ENCODE results near the gene ZBTB20.

DNA sequence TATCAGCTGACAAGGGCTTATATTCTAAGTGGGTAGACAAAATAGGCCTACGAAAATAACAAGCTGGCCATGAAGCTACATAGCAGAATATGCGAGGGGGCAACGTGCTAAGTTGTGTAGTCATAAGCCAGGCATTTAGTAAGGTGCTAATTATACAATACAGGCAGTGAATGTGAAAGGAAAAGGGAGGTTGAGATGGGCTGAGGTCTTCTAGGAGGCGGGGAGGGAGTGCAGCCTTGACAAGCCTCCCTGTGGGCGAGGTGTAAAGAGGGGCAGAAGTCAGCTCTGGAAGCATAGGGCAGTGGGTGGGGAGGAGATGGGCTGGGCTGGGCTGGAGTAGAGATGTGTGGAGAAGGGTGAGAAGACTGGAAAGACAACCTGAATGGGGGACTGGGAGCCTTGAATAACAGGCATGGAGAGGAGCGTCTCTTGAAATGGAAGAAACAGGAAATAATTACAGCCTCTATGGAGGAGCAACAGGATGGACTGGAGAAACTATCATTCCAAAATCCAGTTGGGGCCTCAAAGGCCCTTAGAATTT lies 852.1 kb downstream of the ZBTB20 start:
- TF ChIP-seq, protein P1, sequence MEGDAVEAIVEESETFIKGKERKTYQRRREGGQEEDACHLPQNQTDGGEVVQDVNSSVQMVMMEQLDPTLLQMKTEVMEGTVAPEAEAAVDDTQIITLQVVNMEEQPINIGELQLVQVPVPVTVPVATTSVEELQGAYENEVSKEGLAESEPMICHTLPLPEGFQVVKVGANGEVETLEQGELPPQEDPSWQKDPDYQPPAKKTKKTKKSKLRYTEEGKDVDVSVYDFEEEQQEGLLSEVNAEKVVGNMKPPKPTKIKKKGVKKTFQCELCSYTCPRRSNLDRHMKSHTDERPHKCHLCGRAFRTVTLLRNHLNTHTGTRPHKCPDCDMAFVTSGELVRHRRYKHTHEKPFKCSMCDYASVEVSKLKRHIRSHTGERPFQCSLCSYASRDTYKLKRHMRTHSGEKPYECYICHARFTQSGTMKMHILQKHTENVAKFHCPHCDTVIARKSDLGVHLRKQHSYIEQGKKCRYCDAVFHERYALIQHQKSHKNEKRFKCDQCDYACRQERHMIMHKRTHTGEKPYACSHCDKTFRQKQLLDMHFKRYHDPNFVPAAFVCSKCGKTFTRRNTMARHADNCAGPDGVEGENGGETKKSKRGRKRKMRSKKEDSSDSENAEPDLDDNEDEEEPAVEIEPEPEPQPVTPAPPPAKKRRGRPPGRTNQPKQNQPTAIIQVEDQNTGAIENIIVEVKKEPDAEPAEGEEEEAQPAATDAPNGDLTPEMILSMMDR (IDR thresholded peaks at IDR 0.05), result no peak
- no peak for TF ChIP-seq RAD21 (IDR thresholded peaks at IDR 0.05; ENCODE audit: low read length)
- no peak for TF ChIP-seq SIN3A (IDR thresholded peaks at IDR 0.05; ENCODE audit: borderline replicate concordance, low read depth, low read length)
- no peak for TF ChIP-seq FOSL2 (IDR thresholded peaks at IDR 0.05; ENCODE audit: borderline replicate concordance, low read depth)
- no peak for TF ChIP-seq NFIC (IDR thresholded peaks at IDR 0.05; ENCODE audit: borderline replicate concordance)
- TF ChIP-seq RXRA (IDR thresholded peaks at IDR 0.05; ENCODE audit: borderline replicate concordance, low read depth), result no peak
- TF ChIP-seq, protein P2, sequence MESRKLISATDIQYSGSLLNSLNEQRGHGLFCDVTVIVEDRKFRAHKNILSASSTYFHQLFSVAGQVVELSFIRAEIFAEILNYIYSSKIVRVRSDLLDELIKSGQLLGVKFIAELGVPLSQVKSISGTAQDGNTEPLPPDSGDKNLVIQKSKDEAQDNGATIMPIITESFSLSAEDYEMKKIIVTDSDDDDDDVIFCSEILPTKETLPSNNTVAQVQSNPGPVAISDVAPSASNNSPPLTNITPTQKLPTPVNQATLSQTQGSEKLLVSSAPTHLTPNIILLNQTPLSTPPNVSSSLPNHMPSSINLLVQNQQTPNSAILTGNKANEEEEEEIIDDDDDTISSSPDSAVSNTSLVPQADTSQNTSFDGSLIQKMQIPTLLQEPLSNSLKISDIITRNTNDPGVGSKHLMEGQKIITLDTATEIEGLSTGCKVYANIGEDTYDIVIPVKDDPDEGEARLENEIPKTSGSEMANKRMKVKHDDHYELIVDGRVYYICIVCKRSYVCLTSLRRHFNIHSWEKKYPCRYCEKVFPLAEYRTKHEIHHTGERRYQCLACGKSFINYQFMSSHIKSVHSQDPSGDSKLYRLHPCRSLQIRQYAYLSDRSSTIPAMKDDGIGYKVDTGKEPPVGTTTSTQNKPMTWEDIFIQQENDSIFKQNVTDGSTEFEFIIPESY (IDR thresholded peaks at IDR 0.05; ENCODE audit: borderline replicate concordance, low read depth), result no peak
- no peak for TF ChIP-seq PBX3 (IDR thresholded peaks at IDR 0.05)
- TF ChIP-seq SMC3 (IDR thresholded peaks at IDR 0.05; ENCODE audit: low read depth, low read length), result no peak
- no peak for TF ChIP-seq EP300 (IDR thresholded peaks at IDR 0.05; ENCODE audit: borderline replicate concordance in 1 of 2, low read depth in 1 of 2, low read length in 1 of 2)
- no peak for TF ChIP-seq RCOR1 (IDR thresholded peaks at IDR 0.05; ENCODE audit: low read length)
- TF ChIP-seq USF2 (IDR thresholded peaks at IDR 0.05; ENCODE audit: borderline replicate concordance, low read depth, low read length), result no peak

Data from SK-N-SH (cell line).